Naive B cell (primary cell): ENCODE results near the gene TDRD1. TPM values are rescaled to one million over a fixed set of nuclear protein-coding genes. Genes with fewer than 3 reads are reported as not detected.
A peak's percentile ranks its signal among the peaks of the same experiment; 100 is the strongest.

Experiments used
- ATAC-seq, 2 donors: fragments of 150-1000 bp; cut with Tn5 transposase; 2 replicates each; pipeline ENCODE4 v1.10.0; 2021; ENCODE audit warnings: low read depth in 2 of 2, mild to moderate bottlenecking in 2 of 2, moderate library complexity in 2 of 2
- DNase-seq: peaks from one replicate; pipeline ENCODE4 v3.0.0; 2022
- H3K27ac Mint-ChIP-seq, 6 donors: one replicate each; pipeline ENCODE4 v1.8.0; 2020 to 2022; ENCODE audit warnings: mild to moderate bottlenecking in 6 of 6, mixed read lengths in 6 of 6, moderate library complexity in 5 of 6, inconsistent platforms in 2 of 6
- H3K27me3 Mint-ChIP-seq, 3 donors: one replicate each; pipeline ENCODE4 v1.8.0; 2021 to 2022; ENCODE audit warnings: mixed read lengths in 3 of 3, mild to moderate bottlenecking in 1 of 3
- H3K36me3 Mint-ChIP-seq, 2 donors: one replicate each; pipeline ENCODE4 v1.8.0; 2020 to 2022; ENCODE audit warnings: mixed read lengths in 2 of 2, inconsistent platforms in 1 of 2, mild to moderate bottlenecking in 1 of 2
- H3K4me1 Mint-ChIP-seq, 3 donors: one replicate each; pipeline ENCODE4 v1.8.0; 2020 to 2022; ENCODE audit warnings: mixed read lengths in 3 of 3, inconsistent platforms in 1 of 3, mild to moderate bottlenecking in 1 of 3, moderate library complexity in 1 of 3
- H3K4me3 Mint-ChIP-seq, 8 donors: one replicate each; pipeline ENCODE4 v1.8.0; 2020 to 2022; ENCODE audit warnings: mild to moderate bottlenecking in 8 of 8, mixed read lengths in 8 of 8, moderate library complexity in 8 of 8, inconsistent platforms in 2 of 8
- H3K9me3 Mint-ChIP-seq, 7 donors: one replicate each; pipeline ENCODE4 v1.8.0; 2020 to 2022; ENCODE audit warnings: mixed read lengths in 7 of 7, mild to moderate bottlenecking in 5 of 7, inconsistent platforms in 2 of 7, moderate library complexity in 1 of 7
- polyA plus RNA-seq, 6 donors: library from polyadenylated mRNA; unstranded; fragments of 300-500 nt; fragmentation: Illumina TruSeq; gene quantifications; one replicate each; pipeline ENCODE4 v1.2.3, GENCODE V29; 2021; ENCODE audit warnings: low read depth in 6 of 6

Gene TDRD1
- polyA plus RNA-seq, 6 donors from 2014 or later = 0.75 TPM; not detected in 5

DNA sequence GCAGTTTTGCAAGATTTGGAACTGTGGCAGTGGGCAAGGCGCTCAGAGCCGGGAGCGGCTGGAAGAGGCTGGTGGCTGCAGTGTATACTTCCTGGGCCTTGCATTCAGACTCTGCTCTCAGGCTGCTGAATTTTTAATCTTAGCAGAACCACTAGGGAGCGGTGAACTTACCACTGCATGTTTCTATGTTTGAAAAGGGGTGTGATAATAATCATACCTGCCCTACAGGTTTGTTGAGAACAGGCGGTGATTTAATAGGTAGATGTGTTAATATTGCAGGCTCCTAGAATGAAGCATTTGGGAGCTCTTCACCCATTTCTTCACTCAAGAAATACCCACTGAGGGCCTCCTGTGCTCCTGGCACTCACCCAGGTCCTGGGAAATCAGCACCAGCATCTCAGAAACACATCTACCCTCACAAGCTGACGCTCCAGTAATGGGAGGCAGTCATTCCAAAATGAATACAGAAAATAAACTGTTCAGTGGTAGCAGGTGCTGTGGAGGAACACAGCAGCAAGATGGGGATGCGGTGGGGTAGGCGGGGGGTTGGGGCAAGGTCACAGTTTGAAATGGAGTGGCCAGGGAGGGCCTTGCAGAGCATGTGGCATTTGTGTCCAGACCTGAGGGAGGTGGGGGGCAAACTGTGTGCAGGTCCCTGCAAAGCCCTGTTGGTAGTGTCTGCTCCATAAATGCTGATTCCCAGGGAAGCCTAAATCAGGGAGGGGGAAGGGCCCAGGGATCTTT lies 100.9 kb downstream of the TDRD1 start:
- H3K27me3 Mint-ChIP-seq = peaks cover 0 to 9% (median 0%) of the 10 kb centered on the region in 3 donors
- no peak for DNase-seq
- H3K4me3 Mint-ChIP-seq = peak overlapping the region in 1 of 8 donors; percentile 29
- H3K9me3 Mint-ChIP-seq = no peaks in the 10 kb centered on the region
- no peak for ATAC-seq
- H3K36me3 Mint-ChIP-seq = no peaks in the 10 kb centered on the region
- no peaks in the 10 kb centered on the region for H3K4me1 Mint-ChIP-seq
- H3K27ac Mint-ChIP-seq = no peak overlapping the region

DNA sequence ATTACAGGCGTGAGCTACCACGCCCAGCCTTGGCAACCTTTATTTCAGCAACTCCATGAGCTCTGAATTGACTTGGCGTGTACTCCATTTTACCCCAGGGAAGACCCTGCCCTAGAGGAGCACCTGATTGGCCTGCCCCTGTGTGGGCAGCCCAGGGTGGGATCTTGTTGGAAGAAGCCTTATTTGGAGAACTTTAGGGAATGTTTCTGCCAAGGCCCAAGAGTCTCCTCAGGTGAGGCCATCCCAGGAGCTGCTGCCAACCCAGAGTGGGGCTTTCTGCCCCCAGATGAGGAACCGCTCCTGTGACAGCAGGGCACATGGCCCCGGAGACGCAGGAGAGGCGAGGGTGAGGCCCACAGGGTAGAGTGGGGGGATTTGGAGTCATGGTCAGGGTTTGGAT lies 101.9 kb downstream of the TDRD1 start:
- no peaks in the 10 kb centered on the region for H3K9me3 Mint-ChIP-seq
- peaks cover 0 to 8% (median 0%) of the 10 kb centered on the region in 3 donors for H3K27me3 Mint-ChIP-seq
- no peak for DNase-seq
- H3K4me1 Mint-ChIP-seq = no peaks in the 10 kb centered on the region
- H3K4me3 Mint-ChIP-seq = no peak overlapping the region
- no peaks in the 10 kb centered on the region for H3K36me3 Mint-ChIP-seq
- no peak for ATAC-seq
- no peak overlapping the region for H3K27ac Mint-ChIP-seq

DNA sequence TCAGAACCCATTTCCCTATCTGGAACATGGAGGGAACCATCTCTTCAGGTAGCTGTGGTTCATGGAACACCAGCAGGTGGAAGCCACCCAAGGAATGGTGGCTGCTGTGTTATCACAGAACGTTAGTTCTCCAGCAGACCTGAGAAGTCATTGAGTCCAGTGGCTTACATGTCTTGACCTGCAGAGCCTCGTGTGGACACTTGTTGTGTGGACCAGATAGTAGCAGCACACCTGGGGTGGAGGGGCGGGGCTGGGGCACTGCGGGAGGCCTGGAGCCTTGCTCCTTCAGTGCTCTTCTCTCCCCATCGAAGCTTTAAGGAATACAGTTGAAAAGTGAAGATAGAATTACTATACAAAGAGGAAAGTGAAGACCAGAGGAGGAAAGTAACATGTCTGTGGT lies 102.3 kb downstream of the TDRD1 start:
- Mint-ChIP-seq H3K4me1 (no peaks in the 10 kb centered on the region), H3K27me3 (peaks cover 0 to 8% (median 0%) of the 10 kb centered on the region in 3 donors), H3K27ac (peak overlapping the region in 1 of 6 donors; percentile 26), H3K9me3 (no peaks in the 10 kb centered on the region), H3K4me3 (no peak overlapping the region), H3K36me3 (no peaks in the 10 kb centered on the region)
- no peak for DNase-seq
- no peak for ATAC-seq

Other genes with a start within 250 kb of the TDRD1 start
- under 1 TPM in 1 of 6 donors, not detected in 5; 0.66 TPM for gene ADRB1, start 135.5 kb upstream of the TDRD1 start, polyA plus RNA-seq
- 10 to 100 TPM; 18.1 to 27.5 (median 21.2) TPM for gene CCDC186, start 5.2 kb upstream of the TDRD1 start, polyA plus RNA-seq
- gene VWA2, start 59.9 kb downstream of the TDRD1 start, polyA plus RNA-seq = not detected
- 1 to 10 TPM in 5 of 6 donors, not detected in 1; 1.9 to 4.3 (median 3.3) TPM for gene AFAP1L2, start 225.1 kb downstream of the TDRD1 start, polyA plus RNA-seq